Pulmonary artery endothelial cell (primary cell): ENCODE data around the gene ZNF438. TPM values are rescaled to one million over a fixed set of nuclear protein-coding genes. Genes with fewer than 3 reads are reported as not detected.

ENCODE experiments used
- DNase-seq: peaks from one replicate; pipeline ENCODE4 v3.0.0-alpha.2; 2011; ENCODE audit warnings: low read depth, low spot score
- total RNA-seq: library from RNA; depleted of rRNA; stranded (reverse); fragments of >200 nt; gene quantifications from 2 replicates; pipeline ENCODE4 v1.2.3, GENCODE V29; 2014

ZNF438 gene
- total RNA-seq, 1 donor from 2014 or later = 4.8 TPM

- DNase-seq = peak; percentile 51
These were observed 18.3 kb downstream of the ZNF438 start for GRCh38 chr10:31013331-31013730.

- DNase-seq = no peak
These were observed 20.0 kb downstream of the ZNF438 start for GRCh38 chr10:31011665-31012022.

- DNase-seq = peak; percentile 60
These were observed 20.5 kb downstream of the ZNF438 start for GRCh38 chr10:31011017-31011664.

- no peak for DNase-seq
These were observed 21.6 kb downstream of the ZNF438 start for GRCh38 chr10:31010062-31010461.

- DNase-seq = no peak
These were observed 25.8 kb downstream of the ZNF438 start for GRCh38 chr10:31005895-31006294.

GRCh38 chr10:31004611-31005193, 27.0 kb downstream of the ZNF438 start:
- peak; percentile 91 for DNase-seq

GRCh38 chr10:31001740-31002139, 29.9 kb downstream of the ZNF438 start:
- no peak for DNase-seq

GRCh38 chr10:31000867-31001266, 30.8 kb downstream of the ZNF438 start:
- DNase-seq = no peak

GRCh38 chr10:31000071-31000782, 31.4 kb downstream of the ZNF438 start:
- no peak for DNase-seq

GRCh38 chr10:30999070-30999712, 32.5 kb downstream of the ZNF438 start:
- DNase-seq = peak; percentile 71

GRCh38 chr10:30997536-30998235, 34.0 kb downstream of the ZNF438 start:
- no peak for DNase-seq

- DNase-seq = no peak
These were observed 35.1 kb downstream of the ZNF438 start for GRCh38 chr10:30996481-30997005.

GRCh38 chr10:30995081-30995770, 36.4 kb downstream of the ZNF438 start:
- no peak for DNase-seq

- no peak for DNase-seq
These were observed 38.5 kb downstream of the ZNF438 start for GRCh38 chr10:30993155-30993554.

GRCh38 chr10:30992681-30993080, 39.0 kb downstream of the ZNF438 start:
- no peak for DNase-seq

- DNase-seq = no peak
These were observed 40.0 kb downstream of the ZNF438 start for GRCh38 chr10:30991647-30992011.

- DNase-seq = no peak
These were observed 40.6 kb downstream of the ZNF438 start for GRCh38 chr10:30990971-30991646.

- DNase-seq = no peak
These were observed 41.3 kb downstream of the ZNF438 start for GRCh38 chr10:30990351-30990750.

GRCh38 chr10:30988831-30989435, 42.7 kb downstream of the ZNF438 start:
- no peak for DNase-seq

GRCh38 chr10:30987463-30987862, 44.2 kb downstream of the ZNF438 start:
- DNase-seq = no peak
